Epithelial cell of esophagus (primary cell): ENCODE data around the gene NOTCH4.

Experiments used
- DNase-seq: peaks from one replicate; pipeline ENCODE4 v3.0.0; 2010; ENCODE audit warnings: low read depth
- H3K4me3 ChIP-seq: 2 replicates; pipeline ENCODE4 v1.5.1; 2011; ENCODE audit warnings: mild to moderate bottlenecking, low read length, control low read depth
- TF ChIP-seq, protein P1 (sequence below): IDR thresholded peaks from 2 replicates; pipeline ENCODE4 v1.5.1; 2011; ENCODE audit warnings: low read depth, mild to moderate bottlenecking, low read length, control low read depth, inconsistent platforms; ENCODE audit not compliant: insufficient read depth; ENCODE audit errors: missing control alignments

NOTCH4 gene

GRCh38 chr6:32208996-32209395 is 14.9 kb downstream of the NOTCH4 start:
- TF ChIP-seq, protein P1, sequence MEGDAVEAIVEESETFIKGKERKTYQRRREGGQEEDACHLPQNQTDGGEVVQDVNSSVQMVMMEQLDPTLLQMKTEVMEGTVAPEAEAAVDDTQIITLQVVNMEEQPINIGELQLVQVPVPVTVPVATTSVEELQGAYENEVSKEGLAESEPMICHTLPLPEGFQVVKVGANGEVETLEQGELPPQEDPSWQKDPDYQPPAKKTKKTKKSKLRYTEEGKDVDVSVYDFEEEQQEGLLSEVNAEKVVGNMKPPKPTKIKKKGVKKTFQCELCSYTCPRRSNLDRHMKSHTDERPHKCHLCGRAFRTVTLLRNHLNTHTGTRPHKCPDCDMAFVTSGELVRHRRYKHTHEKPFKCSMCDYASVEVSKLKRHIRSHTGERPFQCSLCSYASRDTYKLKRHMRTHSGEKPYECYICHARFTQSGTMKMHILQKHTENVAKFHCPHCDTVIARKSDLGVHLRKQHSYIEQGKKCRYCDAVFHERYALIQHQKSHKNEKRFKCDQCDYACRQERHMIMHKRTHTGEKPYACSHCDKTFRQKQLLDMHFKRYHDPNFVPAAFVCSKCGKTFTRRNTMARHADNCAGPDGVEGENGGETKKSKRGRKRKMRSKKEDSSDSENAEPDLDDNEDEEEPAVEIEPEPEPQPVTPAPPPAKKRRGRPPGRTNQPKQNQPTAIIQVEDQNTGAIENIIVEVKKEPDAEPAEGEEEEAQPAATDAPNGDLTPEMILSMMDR: no peak
- H3K4me3 ChIP-seq: no peak overlapping the region
- DNase-seq: no peak

GRCh38 chr6:32204268-32204715 is 19.6 kb downstream of the NOTCH4 start:
- TF ChIP-seq, protein P1: no peak
- H3K4me3 ChIP-seq: no peak overlapping the region
- no peak for DNase-seq

DNA sequence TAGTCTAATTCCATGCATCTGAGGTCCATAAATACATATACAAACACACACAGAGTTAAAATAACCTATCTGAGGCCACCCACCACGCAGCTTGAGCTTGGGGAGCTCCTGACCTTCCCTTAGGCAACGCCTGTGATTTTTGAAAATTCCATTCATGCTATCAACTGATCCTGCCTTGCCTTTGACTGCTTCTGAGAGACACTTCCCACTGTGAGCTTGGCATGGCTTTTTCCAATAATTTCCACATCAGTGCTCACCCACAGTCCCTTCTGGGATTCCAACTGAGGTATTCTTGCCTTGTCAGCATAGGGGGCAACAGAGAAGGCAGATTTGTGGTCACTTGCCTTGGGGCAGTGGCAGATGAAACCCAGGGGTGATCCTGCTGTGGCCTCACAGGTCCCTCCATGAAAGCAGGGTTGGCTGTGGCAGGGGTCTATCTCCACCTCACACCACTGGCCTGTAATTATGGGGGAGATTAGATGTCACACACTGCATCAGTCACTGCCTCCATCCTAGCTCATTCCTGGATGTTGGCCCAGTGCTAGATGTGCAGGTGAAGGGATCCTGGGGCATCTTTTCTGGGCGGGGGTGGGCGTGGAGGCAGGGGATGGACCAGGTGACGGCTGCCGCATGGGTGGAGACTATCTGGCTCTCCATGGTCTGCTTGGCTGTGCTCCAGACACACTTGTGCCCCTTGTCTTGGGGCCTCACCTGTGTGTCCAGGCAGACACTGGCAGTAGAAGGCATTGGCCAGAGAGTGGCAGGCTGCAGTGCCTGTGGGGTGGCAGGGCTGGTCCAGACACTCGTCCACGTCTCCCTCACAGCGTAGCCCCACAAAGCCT is 20.2 kb downstream of the NOTCH4 start:
- no peak for DNase-seq
- TF ChIP-seq, protein P1: no peak
- no peak overlapping the region for H3K4me3 ChIP-seq

- DNase-seq: no peak
- TF ChIP-seq, protein P1: no peak
- no peak overlapping the region for H3K4me3 ChIP-seq
Observed at GRCh38 chr6:32202186-32202585, 21.7 kb downstream of the NOTCH4 start.

GRCh38 chr6:32200711-32201475 is 23.0 kb downstream of the NOTCH4 start:
- H3K4me3 ChIP-seq: no peak overlapping the region
- DNase-seq: no peak
- TF ChIP-seq, protein P1: no peak

DNA sequence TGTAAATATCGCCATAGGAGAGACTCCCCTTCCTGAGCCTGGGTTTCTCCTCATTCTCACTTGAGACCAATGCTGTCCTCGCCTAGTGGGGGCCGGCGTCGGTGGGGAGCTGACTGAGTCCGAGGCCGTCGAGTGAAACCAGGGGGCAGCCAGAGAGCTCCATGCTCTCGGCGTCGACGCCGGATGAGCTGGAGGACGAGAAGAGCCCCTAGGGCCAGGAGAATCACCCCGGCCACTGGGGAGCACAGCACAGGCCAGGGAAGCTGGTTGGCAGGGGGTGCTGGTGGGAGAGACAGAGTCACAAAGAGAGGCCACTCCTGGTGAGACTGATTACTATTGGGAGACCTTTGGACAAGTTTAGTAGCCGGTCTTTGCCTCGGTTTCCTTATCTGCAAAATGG is 25.0 kb downstream of the NOTCH4 start:
- TF ChIP-seq, protein P1: no peak

More for the DNA sequence above, 25.0 kb downstream of the NOTCH4 start:
- DNase-seq: no peak
- no peak overlapping the region for H3K4me3 ChIP-seq
